Measurements from ENCODE around the gene PRKAR2A. TPM values are rescaled to one million over a fixed set of nuclear protein-coding genes. Genes with fewer than 3 reads are reported as not detected.

PRKAR2A gene
- total RNA-seq, 1 donor, result 47.9 TPM

GRCh38 chr3:48857641-48858040, 10.0 kb upstream of the PRKAR2A start:
- DNase-seq (ENCODE audit: low read depth), result no peak
- TF ChIP-seq, protein P1, sequence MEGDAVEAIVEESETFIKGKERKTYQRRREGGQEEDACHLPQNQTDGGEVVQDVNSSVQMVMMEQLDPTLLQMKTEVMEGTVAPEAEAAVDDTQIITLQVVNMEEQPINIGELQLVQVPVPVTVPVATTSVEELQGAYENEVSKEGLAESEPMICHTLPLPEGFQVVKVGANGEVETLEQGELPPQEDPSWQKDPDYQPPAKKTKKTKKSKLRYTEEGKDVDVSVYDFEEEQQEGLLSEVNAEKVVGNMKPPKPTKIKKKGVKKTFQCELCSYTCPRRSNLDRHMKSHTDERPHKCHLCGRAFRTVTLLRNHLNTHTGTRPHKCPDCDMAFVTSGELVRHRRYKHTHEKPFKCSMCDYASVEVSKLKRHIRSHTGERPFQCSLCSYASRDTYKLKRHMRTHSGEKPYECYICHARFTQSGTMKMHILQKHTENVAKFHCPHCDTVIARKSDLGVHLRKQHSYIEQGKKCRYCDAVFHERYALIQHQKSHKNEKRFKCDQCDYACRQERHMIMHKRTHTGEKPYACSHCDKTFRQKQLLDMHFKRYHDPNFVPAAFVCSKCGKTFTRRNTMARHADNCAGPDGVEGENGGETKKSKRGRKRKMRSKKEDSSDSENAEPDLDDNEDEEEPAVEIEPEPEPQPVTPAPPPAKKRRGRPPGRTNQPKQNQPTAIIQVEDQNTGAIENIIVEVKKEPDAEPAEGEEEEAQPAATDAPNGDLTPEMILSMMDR (IDR thresholded peaks at IDR 0.05; ENCODE audit: insufficient read depth, low read depth, low read length), result no peak
- no peak overlapping the region for H3K4me3 ChIP-seq (ENCODE audit: low read depth, low read length)

DNA sequence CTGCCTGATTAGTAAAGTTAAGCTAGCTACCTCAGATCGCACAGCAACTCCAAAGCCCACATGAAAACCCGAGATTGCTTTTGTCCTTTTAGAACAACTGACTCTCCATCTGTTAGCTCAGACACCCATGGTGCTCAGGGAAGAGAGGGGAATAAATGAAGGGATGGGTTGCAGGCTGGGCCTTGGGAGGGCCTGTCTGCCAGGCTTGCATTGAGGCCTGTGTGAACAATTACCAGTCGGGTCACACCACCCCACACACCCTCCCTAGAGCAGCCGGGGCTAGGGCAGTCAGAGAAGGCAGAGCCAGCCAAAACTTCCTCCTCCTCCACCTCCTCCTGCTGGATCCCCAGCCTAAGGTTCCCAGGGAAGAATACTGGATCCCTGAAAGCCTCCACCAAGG, 8.8 kb upstream of the PRKAR2A start:
- TF ChIP-seq, protein P1 (IDR thresholded peaks at IDR 0.05; ENCODE audit: insufficient read depth, low read depth, low read length), result no peak
- H3K4me3 ChIP-seq (ENCODE audit: low read depth, low read length), result no peak overlapping the region
- no peak for DNase-seq (ENCODE audit: low read depth)

- TF ChIP-seq, protein P1 (IDR thresholded peaks at IDR 0.05; ENCODE audit: insufficient read depth, low read depth, low read length), result no peak
- H3K4me3 ChIP-seq (ENCODE audit: low read depth, low read length), result no peak overlapping the region
- no peak for DNase-seq (ENCODE audit: low read depth)
These were observed 8.2 kb upstream of the PRKAR2A start for GRCh38 chr3:48855681-48856447.

DNA sequence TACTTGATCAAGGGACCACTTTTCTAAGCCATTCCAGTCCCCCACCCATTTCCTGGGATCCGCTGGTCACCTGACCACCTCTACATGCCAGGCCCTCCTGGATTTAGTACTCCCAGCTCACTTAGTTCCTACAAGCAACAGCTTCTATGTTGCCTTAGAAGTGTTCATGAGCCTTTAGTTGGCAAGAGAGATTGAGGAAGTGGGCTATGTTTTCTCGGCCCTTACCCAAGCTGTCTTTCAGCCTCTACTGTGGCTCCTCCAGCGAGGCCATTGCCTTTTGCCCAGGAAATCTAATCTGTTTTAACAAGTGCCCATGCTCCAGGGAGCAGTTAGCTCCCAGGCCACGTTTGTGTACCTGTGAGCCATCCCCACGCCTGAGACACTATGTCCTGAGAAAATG, 4.5 kb upstream of the PRKAR2A start:
- H3K4me3 ChIP-seq (ENCODE audit: low read depth, low read length), result no peak overlapping the region
- TF ChIP-seq, protein P1 (IDR thresholded peaks at IDR 0.05; ENCODE audit: insufficient read depth, low read depth, low read length), result no peak
- DNase-seq (ENCODE audit: low read depth), result no peak

DNA sequence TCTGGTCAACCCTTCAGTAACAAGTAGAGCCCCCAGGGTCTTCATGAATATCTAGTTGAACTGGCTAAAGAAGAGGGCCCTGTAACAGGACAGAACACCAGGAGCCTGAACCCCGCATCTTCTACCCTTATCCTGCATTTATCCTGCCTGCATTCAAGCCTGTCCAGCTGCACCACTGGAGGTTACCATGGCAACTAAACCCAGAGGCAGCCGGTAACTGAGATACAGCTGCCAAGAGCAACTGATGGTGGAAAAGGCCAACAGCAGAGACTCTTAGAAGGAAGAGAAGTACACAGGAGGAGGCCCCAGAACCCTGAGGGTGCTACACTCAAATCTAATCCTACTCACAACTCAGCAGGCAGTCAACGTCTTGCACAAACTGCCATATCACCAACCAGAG, 3.7 kb upstream of the PRKAR2A start:
- TF ChIP-seq, protein P1 (IDR thresholded peaks at IDR 0.05; ENCODE audit: insufficient read depth, low read depth, low read length), result no peak
- DNase-seq (ENCODE audit: low read depth), result peak; percentile 29

DNA sequence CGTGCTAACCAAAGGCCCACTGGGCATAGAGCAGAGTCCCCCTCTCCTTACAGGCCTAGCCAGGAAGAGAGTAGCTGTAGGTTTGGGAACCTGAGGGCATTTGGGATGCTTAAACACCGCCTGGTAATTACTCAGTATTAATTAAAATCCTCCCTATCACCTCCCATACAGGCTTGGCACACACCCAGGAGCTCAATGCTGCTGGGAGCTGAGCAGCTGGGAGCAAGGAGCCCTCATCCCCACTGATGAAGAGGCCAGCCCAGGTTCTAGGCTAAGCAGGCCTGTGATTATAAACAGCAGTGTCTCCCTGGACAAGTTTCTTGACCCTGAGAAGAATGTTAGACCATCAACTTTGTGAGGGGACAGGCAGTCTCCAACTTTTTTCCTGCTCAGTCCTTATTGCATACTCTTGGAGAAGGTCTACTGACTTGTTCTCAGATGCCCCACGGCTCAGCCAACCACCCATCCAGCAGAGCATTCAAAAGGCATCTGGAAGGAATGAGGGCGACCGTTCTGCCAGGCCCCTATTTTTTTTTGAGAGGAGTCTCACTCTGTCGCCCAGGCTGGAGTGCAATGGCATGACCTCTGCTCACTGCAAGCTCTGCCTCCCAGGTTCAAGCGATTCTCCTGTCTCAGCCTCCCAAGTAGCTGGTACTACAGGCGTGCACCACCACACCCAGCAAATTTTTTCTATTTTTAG, 1.3 kb upstream of the PRKAR2A start:
- no peak for DNase-seq (ENCODE audit: low read depth)
- TF ChIP-seq, protein P1 (IDR thresholded peaks at IDR 0.05; ENCODE audit: insufficient read depth, low read depth, low read length), result no peak
- no peak overlapping the region for H3K4me3 ChIP-seq (ENCODE audit: low read depth, low read length)

More for the DNA sequence above, 3.7 kb upstream of the PRKAR2A start:
- H3K4me3 ChIP-seq (ENCODE audit: low read depth, low read length), result no peak overlapping the region
